SKM-1 (cell line): ENCODE measurements around the gene TMEM43.

Experiments used
- DNase-seq: peaks from one replicate; lab custom pipeline; 2025; ENCODE audit not compliant: unreplicated experiment; lab: John Stamatoyannopoulos, UW

Gene TMEM43

DNA sequence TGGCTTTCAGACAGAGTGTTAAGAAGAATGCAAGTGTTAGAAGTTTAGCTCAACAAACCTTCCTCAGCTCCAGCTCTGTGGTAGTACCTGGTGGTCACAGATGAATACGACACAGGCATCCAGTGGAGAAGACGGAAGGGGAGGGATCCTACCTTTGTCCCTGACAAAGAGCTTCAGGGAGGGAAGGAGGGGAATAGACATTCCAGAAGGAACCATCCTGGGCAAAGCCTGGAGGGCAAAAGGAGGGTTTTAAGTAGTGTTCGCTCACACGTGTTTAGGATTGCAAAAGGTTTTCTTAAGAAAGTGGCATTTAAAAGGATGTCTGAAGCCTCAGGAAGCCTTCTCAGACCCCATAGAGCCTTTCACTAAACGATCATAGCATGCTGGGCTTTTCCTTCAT, 3.0 kb upstream of the TMEM43 start:
- no peak for DNase-seq

GRCh38 chr3:14122301-14122700, 2.6 kb upstream of the TMEM43 start:
- DNase-seq = no peak

DNA sequence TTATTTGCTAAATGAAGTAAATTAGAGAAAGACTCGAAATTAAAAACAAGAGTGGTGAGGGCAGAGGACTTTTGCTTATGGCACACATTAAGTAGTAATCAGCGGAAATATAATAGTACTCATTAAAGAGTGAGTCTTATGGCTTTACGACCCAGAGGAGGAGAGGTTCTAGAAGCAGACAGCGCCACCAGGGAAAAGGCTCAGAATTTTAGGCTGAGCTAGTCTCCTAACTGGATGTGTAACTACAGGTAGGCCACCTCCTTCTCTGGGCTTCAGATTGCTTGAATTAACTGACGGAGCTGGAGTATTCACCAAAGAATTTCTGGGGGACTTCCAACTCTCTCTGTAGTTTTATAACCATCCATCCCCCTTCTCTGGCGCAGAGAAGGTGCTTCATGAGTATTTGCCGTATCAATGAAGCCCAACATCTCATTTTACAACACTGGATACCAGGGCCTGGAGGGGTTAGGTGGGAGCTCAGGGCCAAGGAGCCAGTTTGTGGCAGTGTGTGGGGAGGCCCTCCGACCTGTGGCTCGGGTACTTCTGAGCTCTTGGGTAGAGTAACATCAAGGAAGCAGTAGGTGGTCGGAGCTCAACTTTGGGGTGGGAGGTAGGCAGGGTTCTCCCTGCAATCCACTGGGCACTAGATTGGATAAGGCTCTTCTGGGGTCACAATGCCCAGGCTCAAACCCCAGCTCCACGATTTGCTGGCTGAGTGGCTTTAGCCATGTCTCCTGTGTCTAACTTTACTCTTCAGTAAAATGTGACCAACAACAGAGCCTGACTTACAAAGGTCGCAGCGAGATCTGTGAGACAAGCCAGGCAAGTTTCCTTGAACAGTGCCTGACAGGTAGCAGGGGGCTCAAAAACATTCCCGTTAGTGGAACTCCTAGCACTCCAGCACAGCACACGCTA, 1.3 kb upstream of the TMEM43 start:
- DNase-seq = no peak

DNA sequence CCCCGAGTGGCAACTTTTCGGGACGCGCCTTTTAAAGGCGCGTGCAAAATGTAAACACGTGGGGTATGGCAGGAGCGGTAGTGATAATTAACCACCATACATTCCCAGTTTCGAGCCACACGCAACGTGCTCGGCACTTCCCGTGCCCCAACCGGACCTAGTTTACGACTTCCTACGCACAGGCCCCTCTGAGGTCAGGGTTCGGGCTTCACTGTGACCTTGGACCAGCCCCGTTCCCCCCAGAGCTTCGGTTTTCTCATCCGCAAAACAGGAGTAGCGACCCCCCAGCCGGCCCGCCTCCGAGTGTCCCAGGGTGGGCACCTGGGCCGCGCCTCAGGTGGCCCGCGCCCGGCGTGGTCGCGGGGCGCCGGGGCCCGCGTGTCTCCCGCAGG, 633 bp upstream of the TMEM43 start:
- DNase-seq = peak; percentile 43

- no peak for DNase-seq
Measured at GRCh38 chr3:14125193-14126016, 553 bp downstream of the TMEM43 start.

GRCh38 chr3:14126017-14126886, 1.4 kb downstream of the TMEM43 start:
- no peak for DNase-seq

- no peak for DNase-seq
Measured at GRCh38 chr3:14126887-14127505, 2.1 kb downstream of the TMEM43 start.

GRCh38 chr3:14127516-14128161, 2.8 kb downstream of the TMEM43 start:
- DNase-seq = no peak

DNA sequence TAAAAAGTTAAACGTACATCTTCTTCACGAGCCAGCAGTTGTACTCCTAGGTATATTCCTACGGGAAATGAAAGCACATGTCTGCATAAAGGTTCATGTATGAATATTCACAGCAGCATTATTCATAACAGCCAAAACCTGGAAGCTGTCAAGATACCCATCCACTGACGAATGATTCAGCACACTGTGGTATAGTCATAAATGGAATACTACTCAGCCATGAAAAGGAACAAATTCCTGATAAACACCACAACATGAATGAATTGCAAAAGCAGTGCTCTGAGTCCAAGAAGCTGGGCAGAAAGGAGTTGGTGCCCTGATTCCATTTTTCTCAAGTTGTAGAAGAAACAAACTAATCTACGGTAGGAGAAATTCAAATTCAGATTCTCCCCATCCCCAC, 3.9 kb downstream of the TMEM43 start:
- no peak for DNase-seq

- DNase-seq = no peak
Measured at GRCh38 chr3:14129296-14129695, 4.4 kb downstream of the TMEM43 start.

DNA sequence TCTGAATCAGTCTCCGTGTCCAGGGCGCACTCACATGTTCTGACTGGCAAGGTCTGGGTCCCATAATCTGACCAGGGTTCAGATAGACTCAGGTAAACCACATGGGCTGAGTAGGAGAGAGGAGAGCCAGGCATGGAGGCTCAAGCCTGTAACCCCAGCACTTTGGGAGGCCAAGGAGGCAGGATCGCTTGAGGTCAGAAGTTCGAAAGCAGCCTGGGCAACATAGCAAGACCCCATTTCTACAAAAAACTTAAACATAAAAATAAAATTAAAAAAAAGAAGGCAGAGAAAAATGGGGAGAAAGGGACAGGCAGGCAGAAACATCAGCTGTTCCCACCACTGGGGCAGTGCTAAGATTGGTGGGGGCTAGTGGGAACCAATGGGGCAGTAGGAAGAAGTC, 5.4 kb downstream of the TMEM43 start:
- DNase-seq = no peak

DNA sequence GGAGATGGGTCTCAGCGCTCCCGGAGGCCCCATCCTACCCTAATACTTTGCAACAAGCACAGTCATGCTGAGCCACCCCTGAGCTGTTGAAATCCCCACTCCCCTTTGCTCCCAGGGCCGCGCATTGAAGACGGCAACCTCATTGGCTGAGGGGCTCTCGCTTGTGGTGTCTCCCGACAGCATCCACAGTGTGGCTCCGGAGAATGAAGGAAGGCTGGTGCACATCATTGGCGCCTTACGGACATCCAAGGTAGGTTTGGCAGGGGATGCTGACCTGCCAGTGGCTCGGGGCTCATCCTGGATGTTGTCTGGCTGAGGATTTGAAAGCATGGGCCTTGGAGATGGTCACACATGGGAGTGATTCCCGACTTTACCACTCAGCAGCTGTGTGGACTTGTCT, 5.9 kb downstream of the TMEM43 start:
- DNase-seq = no peak

GRCh38 chr3:14131134-14131533, 6.3 kb downstream of the TMEM43 start:
- DNase-seq = no peak

DNA sequence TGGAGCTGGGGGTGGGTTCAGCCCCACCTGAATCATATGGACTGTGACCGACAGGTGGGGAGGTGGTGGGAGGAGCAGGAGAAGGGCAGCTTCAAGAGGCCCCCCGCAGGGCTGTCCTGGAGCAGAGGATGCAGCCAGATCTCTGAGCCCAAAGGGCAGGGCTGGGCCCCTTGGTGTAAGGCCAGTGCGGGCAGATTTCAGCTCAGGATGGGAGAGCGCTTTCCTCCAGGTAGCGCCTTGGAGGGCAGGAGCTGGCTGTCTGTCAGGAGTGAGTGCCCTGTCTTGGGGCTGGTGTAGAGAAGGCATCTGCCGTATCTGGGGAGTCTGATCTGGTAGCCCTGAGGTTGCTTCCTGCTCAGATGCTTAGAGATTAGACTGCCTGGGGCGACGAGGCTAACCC, 7.3 kb downstream of the TMEM43 start:
- DNase-seq = no peak

- no peak for DNase-seq
Measured at GRCh38 chr3:14132689-14133088, 7.8 kb downstream of the TMEM43 start.

- no peak for DNase-seq
Measured at GRCh38 chr3:14133188-14133800, 8.4 kb downstream of the TMEM43 start.

- DNase-seq = no peak
Measured at GRCh38 chr3:14133876-14134275, 9.0 kb downstream of the TMEM43 start.

DNA sequence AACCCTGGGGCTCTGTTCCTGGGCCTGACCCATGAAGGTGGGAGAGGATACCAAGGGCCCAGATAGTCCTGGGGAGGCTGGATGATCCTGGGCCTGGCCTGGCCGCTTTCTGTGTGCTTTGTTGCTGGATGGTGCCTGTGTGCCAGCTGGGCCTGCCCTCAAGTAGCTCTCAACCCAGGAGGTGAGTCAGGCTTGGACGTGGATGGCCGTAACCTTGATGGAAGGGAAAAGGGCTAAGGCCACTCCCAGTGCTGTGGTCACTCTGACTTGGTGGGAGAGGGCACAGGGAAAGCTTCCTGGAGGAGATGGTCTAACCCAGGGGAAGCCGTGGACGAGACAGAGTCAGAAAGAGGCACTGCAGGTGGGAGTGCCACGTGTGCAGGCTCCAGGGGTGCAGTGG, 9.4 kb downstream of the TMEM43 start:
- no peak for DNase-seq

GRCh38 chr3:14135581-14135980, 10.7 kb downstream of the TMEM43 start:
- DNase-seq = no peak

- DNase-seq = no peak
Measured at GRCh38 chr3:14137004-14137403, 12.2 kb downstream of the TMEM43 start.
